Esophagus squamous epithelium (tissue), 4 donors: ENCODE data around the gene SPATS2L.

Experiments
- CTCF ChIP-seq, 6 experiments: fragments of 450-650 bp in 4 of 6; fragments of 200-600 bp in 2 of 6; sonication (generic) in 2 of 6; IDR thresholded peaks; one replicate each; pipeline ENCODE4 v1.5.1; 2016 to 2019; ENCODE audit warnings: antibody characterized with exemption in 6 of 6, mild to moderate bottlenecking in 4 of 6, moderate library complexity in 4 of 6
- POLR2A ChIP-seq, 4 donors: fragments of 450-650 bp; IDR thresholded peaks; one replicate each; pipeline ENCODE4 v1.6.1; 2017; ENCODE audit warnings: antibody characterized with exemption in 4 of 4, mild to moderate bottlenecking in 4 of 4, moderate library complexity in 3 of 4

DNA sequence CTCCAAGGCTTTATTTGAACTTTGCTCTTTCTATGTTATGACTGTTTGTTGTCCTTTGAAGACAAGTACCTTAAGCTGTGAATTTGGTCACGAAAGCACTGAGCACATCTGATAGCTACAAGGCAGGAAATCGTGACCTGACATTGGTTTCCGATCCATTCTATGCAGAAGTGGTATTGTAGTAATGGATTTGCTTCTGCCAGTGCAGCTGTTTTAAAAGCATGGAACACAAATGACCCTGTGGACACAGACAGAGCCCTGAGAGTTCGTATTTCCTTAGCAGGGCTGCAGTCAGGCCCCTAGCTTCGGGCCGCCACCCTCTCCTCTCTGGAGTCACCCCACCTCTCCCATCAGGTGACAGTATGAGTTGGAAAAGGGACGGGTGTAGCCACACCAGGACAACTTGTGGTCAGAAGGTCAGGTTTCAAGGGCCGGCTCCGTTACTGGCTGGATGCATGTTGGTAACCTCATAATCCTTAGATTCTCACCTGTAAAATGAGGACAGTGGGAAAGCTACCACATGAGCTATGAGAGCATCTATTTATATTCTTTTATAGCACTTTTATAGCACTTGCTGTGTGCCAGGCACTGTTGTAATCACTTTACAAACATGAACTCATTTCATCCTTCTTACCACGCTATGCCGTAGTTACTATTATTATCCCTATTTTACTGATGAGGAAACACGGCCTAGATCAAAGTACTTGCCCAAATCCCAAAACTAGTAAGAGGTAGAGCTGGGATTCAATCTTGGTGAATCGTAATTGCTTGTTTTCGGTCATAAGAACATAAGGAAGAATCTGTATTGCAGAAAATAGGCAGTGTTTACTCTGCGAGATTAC is 70.2 kb downstream of the SPATS2L start:
- TF ChIP-seq POLR2A (IDR thresholded peaks at IDR 0.05): no peak
- TF ChIP-seq CTCF (IDR thresholded peaks at IDR 0.05): no peak
